Gastroesophageal sphincter (tissue), 4 donors: ENCODE measurements around the gene ZNF830. TPM values are rescaled to one million over a fixed set of nuclear protein-coding genes. Genes with fewer than 3 reads are reported as not detected.

ENCODE experiments used
- ATAC-seq: fragments of 150-250 bp; one replicate; pipeline ENCODE4 v1.9.1; 2016; ENCODE audit warnings: mild to moderate bottlenecking, moderate library complexity
- H3K27ac ChIP-seq, 4 donors: fragments of 200-600 bp; sonication (generic) in 3 of 4; 1 replicate in 3 of 4; 2 replicates in 1 of 4; pipeline ENCODE4 v1.5.1; 2016 to 2019
- H3K27me3 ChIP-seq: fragments of 200-600 bp; sonication (generic); one replicate; pipeline ENCODE4 v1.5.1; 2019
- H3K36me3 ChIP-seq, 2 donors: fragments of 200-600 bp; sonication (generic); one replicate each; pipeline ENCODE4 v1.5.1; 2019; ENCODE audit warnings: control low read depth in 1 of 2
- H3K4me1 ChIP-seq, 3 donors: fragments of 200-600 bp; sonication (generic); 1 replicate in 2 of 3; 2 replicates in 1 of 3; pipeline ENCODE4 v1.5.1; 2016 to 2019; ENCODE audit warnings: control low read depth in 2 of 3
- H3K4me3 ChIP-seq, 2 donors: fragments of 200-600 bp; sonication (generic); one replicate each; pipeline ENCODE4 v1.5.1; 2019; ENCODE audit warnings: mild to moderate bottlenecking in 1 of 2, moderate library complexity in 1 of 2
- H3K9me3 ChIP-seq, 3 donors: fragments of 200-600 bp; sonication (generic); one replicate each; pipeline ENCODE4 v1.5.1; 2017 to 2019; ENCODE audit warnings: control low read depth in 2 of 3
- CTCF ChIP-seq, 4 experiments: fragments of 200-600 bp in 2 of 4; fragments of 450-650 bp in 2 of 4; sonication (generic) in 1 of 4; IDR thresholded peaks; one replicate each; pipeline ENCODE4 v1.5.1; 2017 to 2019; ENCODE audit warnings: antibody characterized with exemption in 4 of 4, mild to moderate bottlenecking in 2 of 4, moderate library complexity in 2 of 4
- EP300 ChIP-seq: sonication (generic); formaldehyde crosslinking; IDR thresholded peaks from one replicate; pipeline ENCODE4 v1.6.1; 2017; ENCODE audit warnings: antibody characterized with exemption, mild to moderate bottlenecking
- POLR2A ChIP-seq, 2 donors: fragments of 450-650 bp; IDR thresholded peaks; one replicate each; pipeline ENCODE4 v1.6.1; 2017; ENCODE audit warnings: antibody characterized with exemption in 2 of 2, mild to moderate bottlenecking in 2 of 2, moderate library complexity in 1 of 2
- POLR2AphosphoS5 ChIP-seq: sonication (generic); formaldehyde crosslinking; IDR thresholded peaks from one replicate; pipeline ENCODE4 v1.6.1; 2017; ENCODE audit warnings: antibody characterized with exemption
- WGBS, 2 donors: methylation state at CpG; one replicate each; pipeline ENCODE4 v1.1.5; 2018; ENCODE audit warnings: low coverage in 1 of 2; 5-methylcytosine and 5-hydroxymethylcytosine counted together
- total RNA-seq, 4 donors: library from RNA; depleted of rRNA; stranded (reverse); fragments of >200 nt; gene quantifications; one replicate each; pipeline ENCODE4 v1.1.0, GENCODE V29; 2016

The ZNF830 gene
- total RNA-seq, 4 donors from 2014 or later = 12.7 to 15.0 (median 13.5) TPM

DNA sequence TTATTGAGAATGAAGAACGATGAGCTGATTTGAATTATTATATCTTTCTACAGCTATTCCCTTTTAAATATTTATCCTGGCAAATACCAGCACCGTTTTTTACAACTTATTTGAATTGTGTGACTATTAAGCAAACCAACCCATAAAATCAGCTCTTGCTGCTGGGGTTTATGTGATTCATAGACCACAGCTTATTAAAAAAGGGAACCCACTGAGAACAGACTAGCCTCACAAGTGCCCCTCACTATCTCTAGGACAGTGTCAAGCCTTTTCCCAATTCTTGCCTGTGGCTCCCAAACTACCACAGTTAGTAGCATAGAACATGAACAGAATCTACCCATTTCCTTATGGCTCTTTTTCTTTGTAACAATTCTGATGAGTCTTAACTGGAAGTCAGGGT is 12.8 kb downstream of the ZNF830 start:
- Histone ChIP-seq H3K4me1 (peaks cover 0 to under 1% (median 0%) of the 10 kb centered on the region in 3 donors), H3K27ac (no peak overlapping the region), H3K9me3 (no peaks in the 10 kb centered on the region), H3K36me3 (peaks cover 0 to 6% of the 10 kb centered on the region in 2 donors), H3K4me3 (no peak overlapping the region), H3K27me3 (no peaks in the 10 kb centered on the region)
- TF ChIP-seq POLR2A (IDR thresholded peaks at IDR 0.05) = no peak
- TF ChIP-seq EP300 = no peak
- TF ChIP-seq CTCF (IDR thresholded peaks at IDR 0.05) = no peak
- TF ChIP-seq POLR2AphosphoS5 = no peak
- WGBS, 2 donors = 20 to 45% methylated on average over 2 of the region's 2 CpGs
- ATAC-seq = no peak

DNA sequence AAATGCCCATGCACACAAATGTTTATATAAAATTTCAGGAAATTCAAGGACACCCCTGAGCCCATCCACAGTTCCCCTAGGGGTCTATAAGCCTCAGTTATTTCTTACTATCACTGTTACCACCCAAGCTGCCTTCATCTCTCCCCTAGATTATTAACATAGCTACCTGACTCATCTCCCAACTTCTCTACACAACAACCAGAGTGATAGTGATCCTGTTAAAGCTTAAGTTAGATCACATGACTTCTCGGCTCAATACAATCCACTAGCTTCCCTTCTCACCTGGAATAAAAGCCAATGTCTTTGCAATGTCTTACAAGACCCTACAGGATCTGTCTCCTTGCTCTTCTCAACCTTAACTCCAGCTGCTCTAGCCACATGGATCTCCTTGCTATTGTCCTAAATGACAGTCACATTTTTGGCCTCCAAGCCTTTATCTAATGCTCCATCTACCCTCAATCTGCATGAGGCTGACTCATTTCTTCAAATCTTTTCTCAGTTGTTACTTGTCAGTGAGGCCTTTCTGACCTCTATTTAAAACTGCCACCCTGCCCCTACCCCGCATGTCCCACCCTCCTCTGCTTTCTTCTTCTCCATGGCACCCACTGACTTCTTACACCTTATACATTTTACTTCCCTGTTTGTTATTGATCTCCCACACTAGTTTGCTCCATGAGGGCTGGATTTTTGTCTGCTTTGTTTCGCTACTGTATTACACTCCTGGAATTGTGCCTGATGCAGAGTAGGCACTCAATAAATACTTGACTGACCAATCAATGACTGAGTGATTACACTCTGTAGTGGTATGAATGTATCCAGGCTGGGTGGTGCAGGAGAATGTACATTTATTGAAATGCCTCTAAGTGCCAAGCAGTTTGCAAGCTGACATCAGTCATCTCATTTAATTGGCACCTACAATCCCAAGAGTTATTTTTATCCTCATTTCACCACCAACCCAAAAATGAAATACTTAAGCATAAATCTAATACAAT is 13.8 kb downstream of the ZNF830 start:
- peaks cover 0 to 9% (median 0%) of the 10 kb centered on the region in 3 donors for H3K4me1 ChIP-seq

GRCh38 chr17:34979153-34979552 is 17.8 kb downstream of the ZNF830 start:
- H3K36me3 ChIP-seq = peaks cover 0 to 10% of the 10 kb centered on the region in 2 donors
- no peaks in the 10 kb centered on the region for H3K9me3 ChIP-seq
- H3K27ac ChIP-seq = peak overlapping the region in 1 of 4 donors; percentile 98
- H3K4me3 ChIP-seq = no peak overlapping the region
- H3K4me1 ChIP-seq = peaks cover 6 to 39% (median 10%) of the 10 kb centered on the region in 3 donors
- ATAC-seq = no peak
- H3K27me3 ChIP-seq = no peaks in the 10 kb centered on the region
- WGBS, 2 donors = 76 to 87% methylated on average over 7 of the region's 7 CpGs
- TF ChIP-seq CTCF (IDR thresholded peaks at IDR 0.05) (no peak), POLR2A (IDR thresholded peaks at IDR 0.05) (no peak), POLR2AphosphoS5 (no peak), EP300 (no peak)

More for the DNA sequence above, 13.8 kb downstream of the ZNF830 start:
- Histone ChIP-seq H3K27ac (no peak overlapping the region), H3K4me3 (no peak overlapping the region), H3K27me3 (no peaks in the 10 kb centered on the region), H3K36me3 (no peaks in the 10 kb centered on the region), H3K9me3 (no peaks in the 10 kb centered on the region)
- no peak for ATAC-seq
- TF ChIP-seq CTCF (IDR thresholded peaks at IDR 0.05) (no peak), POLR2AphosphoS5 (no peak), EP300 (no peak), POLR2A (IDR thresholded peaks at IDR 0.05) (no peak)
- 38 to 86% methylated on average over 1 to 3 of the region's 3 CpGs for WGBS, 2 donors

DNA sequence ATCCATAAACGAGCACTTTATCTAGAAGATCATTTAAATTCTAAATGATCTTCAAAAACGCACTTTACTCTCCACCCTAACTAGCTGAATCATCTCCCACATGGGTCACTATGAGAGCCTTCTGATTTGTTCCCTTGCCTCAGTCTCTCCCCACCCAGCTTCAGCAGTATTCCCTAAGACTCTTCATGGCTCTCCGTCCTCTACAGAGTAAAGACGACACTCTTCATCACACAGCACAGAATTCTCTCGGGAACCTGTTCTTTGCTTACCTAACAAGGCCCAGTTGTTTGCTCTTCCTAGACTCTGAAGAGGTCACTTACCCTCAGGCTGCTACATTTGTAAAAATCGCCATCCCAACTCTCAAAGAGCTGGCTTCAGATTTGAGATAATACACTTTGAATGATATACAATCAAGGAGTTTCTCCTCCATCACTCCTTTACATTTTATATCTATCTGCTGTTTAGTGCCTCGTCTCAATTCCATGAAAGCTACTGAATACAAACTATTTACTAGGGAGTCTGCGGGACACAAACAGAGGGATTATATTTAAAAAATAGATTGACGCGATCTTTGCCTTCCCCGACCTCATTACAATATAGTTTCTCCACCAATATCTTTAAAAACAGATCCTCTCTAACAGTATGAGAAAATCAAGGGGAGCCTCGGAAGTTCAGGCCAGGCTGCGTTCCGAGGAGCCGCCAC is 18.5 kb downstream of the ZNF830 start:
- TF ChIP-seq EP300 = no peak
- TF ChIP-seq CTCF (IDR thresholded peaks at IDR 0.05) = no peak
- TF ChIP-seq POLR2AphosphoS5 = no peak
- peak in 1 of 2 donors; percentile 37 for TF ChIP-seq POLR2A (IDR thresholded peaks at IDR 0.05)
- no peak for ATAC-seq
- Histone ChIP-seq H3K36me3 (peaks cover 0 to 12% of the 10 kb centered on the region in 2 donors), H3K9me3 (no peaks in the 10 kb centered on the region), H3K27ac (peak overlapping the region; percentile 98 to 100 (median 100)), H3K4me1 (peaks cover 6 to 44% (median 10%) of the 10 kb centered on the region in 3 donors), H3K4me3 (peak overlapping the region; percentile 78 to 100), H3K27me3 (no peaks in the 10 kb centered on the region)
- 13 to 14% methylated on average over 11 to 15 of the region's 15 CpGs for WGBS, 2 donors
